ENCODE data around the gene SSTR5. TPM values are rescaled to one million over a fixed set of nuclear protein-coding genes. Genes with fewer than 3 reads are reported as not detected.

SSTR5 gene
- total RNA-seq, 4 donors from 2014 or later = not detected

DNA sequence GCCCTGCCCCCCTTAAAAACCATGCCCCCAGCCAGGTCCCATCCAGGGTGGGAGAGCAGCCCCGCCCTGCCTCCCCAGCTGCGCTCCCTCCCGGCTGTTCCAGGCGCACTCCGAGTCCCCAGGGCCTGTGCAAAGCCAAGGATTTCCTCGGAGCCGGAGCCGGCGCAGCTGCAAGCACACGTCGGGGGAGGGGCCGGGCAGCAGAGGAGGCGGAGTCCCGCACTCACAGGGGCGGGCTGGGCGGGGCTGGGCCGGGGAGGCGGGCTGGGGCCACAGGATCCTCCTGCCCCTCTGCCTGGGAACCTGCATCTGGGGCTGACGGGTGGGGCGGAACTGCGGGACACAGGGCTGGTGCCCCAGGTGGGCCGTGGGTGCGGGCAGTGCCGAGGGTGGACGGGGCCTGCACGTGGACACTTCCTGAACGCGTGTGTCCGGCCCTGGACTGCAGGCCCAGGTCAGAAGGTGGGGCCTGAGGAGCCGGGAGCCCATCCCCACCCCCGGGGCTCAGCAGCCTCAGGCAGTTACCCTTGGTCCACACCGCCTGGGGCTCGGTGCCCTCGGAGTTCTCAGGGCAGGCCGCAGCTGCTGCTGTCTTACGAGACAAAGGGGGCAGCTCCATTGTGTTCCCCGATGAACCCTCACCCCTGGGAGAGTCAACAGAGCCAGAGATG is 24.0 kb upstream of the SSTR5 start:
- intact Hi-C loops (cut with DNase I) = no loop called here
- H3K4me1 ChIP-seq = peaks cover 0 to 7% (median 0%) of the 10 kb centered on the region in 3 donors
- no peaks in the 10 kb centered on the region for H3K36me3 ChIP-seq
- peaks cover 3 to 94% (median 6%) of the 10 kb centered on the region in 4 donors for H3K27me3 ChIP-seq
- no peak overlapping the region for H3K4me3 ChIP-seq
- TF ChIP-seq POLR2A (IDR thresholded peaks at IDR 0.05) = no peak
- TF ChIP-seq, protein P1, sequence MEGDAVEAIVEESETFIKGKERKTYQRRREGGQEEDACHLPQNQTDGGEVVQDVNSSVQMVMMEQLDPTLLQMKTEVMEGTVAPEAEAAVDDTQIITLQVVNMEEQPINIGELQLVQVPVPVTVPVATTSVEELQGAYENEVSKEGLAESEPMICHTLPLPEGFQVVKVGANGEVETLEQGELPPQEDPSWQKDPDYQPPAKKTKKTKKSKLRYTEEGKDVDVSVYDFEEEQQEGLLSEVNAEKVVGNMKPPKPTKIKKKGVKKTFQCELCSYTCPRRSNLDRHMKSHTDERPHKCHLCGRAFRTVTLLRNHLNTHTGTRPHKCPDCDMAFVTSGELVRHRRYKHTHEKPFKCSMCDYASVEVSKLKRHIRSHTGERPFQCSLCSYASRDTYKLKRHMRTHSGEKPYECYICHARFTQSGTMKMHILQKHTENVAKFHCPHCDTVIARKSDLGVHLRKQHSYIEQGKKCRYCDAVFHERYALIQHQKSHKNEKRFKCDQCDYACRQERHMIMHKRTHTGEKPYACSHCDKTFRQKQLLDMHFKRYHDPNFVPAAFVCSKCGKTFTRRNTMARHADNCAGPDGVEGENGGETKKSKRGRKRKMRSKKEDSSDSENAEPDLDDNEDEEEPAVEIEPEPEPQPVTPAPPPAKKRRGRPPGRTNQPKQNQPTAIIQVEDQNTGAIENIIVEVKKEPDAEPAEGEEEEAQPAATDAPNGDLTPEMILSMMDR (IDR thresholded peaks at IDR 0.05) = no peak
- no peak overlapping the region for H3K27ac ChIP-seq
- no peaks in the 10 kb centered on the region for H3K9me3 ChIP-seq
- 7% methylated on average over 3 of the region's 37 CpGs; no CpG with 5 or more reads in 1 of the 2 donors for WGBS, 2 donors
- no peak for DNase-seq

GRCh38 chr16:1049113-1049975 is 23.2 kb upstream of the SSTR5 start:
- TF ChIP-seq POLR2A (IDR thresholded peaks at IDR 0.05) = no peak
- TF ChIP-seq, protein P1 (IDR thresholded peaks at IDR 0.05) = no peak
- no peak for DNase-seq
- Histone ChIP-seq H3K27me3 (peaks cover 3 to 94% (median 6%) of the 10 kb centered on the region in 4 donors), H3K4me1 (peaks cover 0 to 7% (median 0%) of the 10 kb centered on the region in 3 donors), H3K27ac (no peak overlapping the region), H3K9me3 (no peaks in the 10 kb centered on the region), H3K36me3 (no peaks in the 10 kb centered on the region), H3K4me3 (no peak overlapping the region)
- intact Hi-C loops (cut with DNase I) = no loop called here
- 70 to 87% methylated on average over 2 to 3 of the region's 31 CpGs for WGBS, 2 donors

DNA sequence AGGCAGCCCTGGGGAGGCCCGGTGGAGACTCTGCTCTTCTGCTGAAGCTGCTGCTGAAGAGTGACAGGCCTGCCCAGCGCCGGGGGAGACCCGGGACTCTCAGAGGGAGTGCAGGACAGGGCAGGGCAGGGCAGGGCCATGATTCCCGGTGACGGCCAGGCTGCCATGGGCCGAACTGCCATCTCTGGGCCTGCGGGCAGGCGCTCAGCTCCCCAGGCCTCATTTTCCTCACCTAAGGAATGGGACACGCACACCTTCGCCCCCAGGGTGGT is 22.6 kb upstream of the SSTR5 start:
- Histone ChIP-seq H3K36me3 (no peaks in the 10 kb centered on the region), H3K4me3 (no peak overlapping the region), H3K4me1 (peaks cover 0 to 12% (median 0%) of the 10 kb centered on the region in 3 donors), H3K27me3 (peaks cover 0 to 94% (median 5%) of the 10 kb centered on the region in 4 donors), H3K27ac (no peak overlapping the region), H3K9me3 (no peaks in the 10 kb centered on the region)
- TF ChIP-seq, protein P1 (IDR thresholded peaks at IDR 0.05) = no peak
- TF ChIP-seq POLR2A (IDR thresholded peaks at IDR 0.05) = no peak
- WGBS, 2 donors = no CpG with 5 or more reads among the region's 11 CpGs
- DNase-seq = no peak
- intact Hi-C loops (cut with DNase I) = loop anchor here (10.0 kb wide), 1 partner anchor 235 kb away; no protein-coding TSS in a partner anchor

- DNase-seq = no peak
- TF ChIP-seq POLR2A (IDR thresholded peaks at IDR 0.05) = no peak
- TF ChIP-seq, protein P1 (IDR thresholded peaks at IDR 0.05) = no peak
- H3K27ac ChIP-seq = no peak overlapping the region
- peaks cover 0 to 94% (median 2%) of the 10 kb centered on the region in 4 donors for H3K27me3 ChIP-seq
- H3K9me3 ChIP-seq = no peaks in the 10 kb centered on the region
- WGBS, 2 donors = 69 to 75% methylated on average over 15 to 18 of the region's 30 CpGs
- H3K36me3 ChIP-seq = no peaks in the 10 kb centered on the region
- peaks cover 0 to 13% (median 0%) of the 10 kb centered on the region in 3 donors for H3K4me1 ChIP-seq
- intact Hi-C loops (cut with DNase I) = loop anchor here (10.0 kb wide), 1 partner anchor 236 kb away; no protein-coding TSS in a partner anchor
- no peak overlapping the region for H3K4me3 ChIP-seq
Observed at GRCh38 chr16:1050516-1050915, 22.0 kb upstream of the SSTR5 start.

DNA sequence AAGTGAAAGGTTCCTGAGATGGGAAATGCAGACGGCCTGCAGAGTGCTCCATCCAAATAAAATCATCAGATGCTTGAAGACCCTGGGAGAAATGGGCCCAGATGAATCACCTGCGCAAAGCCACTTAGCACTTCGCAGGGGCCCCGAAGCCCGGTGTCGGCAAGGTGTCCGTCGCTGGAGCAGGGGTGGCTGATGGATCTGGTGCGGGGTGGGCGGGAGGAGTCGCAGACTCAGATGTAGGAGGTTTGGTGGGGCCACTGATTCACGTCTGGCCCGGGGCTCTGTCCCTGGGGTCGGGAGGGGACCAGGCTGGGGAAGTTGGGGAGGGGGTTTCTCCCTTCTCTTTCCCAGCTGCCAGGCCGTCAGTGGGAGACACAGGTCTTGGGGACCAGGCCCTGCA is 21.6 kb upstream of the SSTR5 start:
- Histone ChIP-seq H3K4me3 (no peak overlapping the region), H3K27me3 (peaks cover 0 to 94% (median 0%) of the 10 kb centered on the region in 4 donors), H3K27ac (no peak overlapping the region), H3K9me3 (no peaks in the 10 kb centered on the region), H3K4me1 (peaks cover 0 to 13% (median 0%) of the 10 kb centered on the region in 3 donors), H3K36me3 (no peaks in the 10 kb centered on the region)
- WGBS, 2 donors = 75 to 76% methylated on average over 3 to 6 of the region's 15 CpGs
- intact Hi-C loops (cut with DNase I) = loop anchor here (10.0 kb wide), 1 partner anchor 236 kb away; no protein-coding TSS in a partner anchor
- TF ChIP-seq, protein P1 (IDR thresholded peaks at IDR 0.05) = no peak
- TF ChIP-seq POLR2A (IDR thresholded peaks at IDR 0.05) = no peak
- DNase-seq = no peak
